Gastroesophageal sphincter (tissue), 3 donors: ENCODE measurements around the gene BST1.

Experiments used
- CTCF ChIP-seq, 4 experiments: fragments of 200-600 bp in 2 of 4; fragments of 450-650 bp in 2 of 4; sonication (generic) in 1 of 4; IDR thresholded peaks; one replicate each; pipeline ENCODE4 v1.5.1; 2017 to 2019; ENCODE audit warnings: antibody characterized with exemption in 4 of 4, mild to moderate bottlenecking in 2 of 4, moderate library complexity in 2 of 4
- EP300 ChIP-seq: sonication (generic); formaldehyde crosslinking; IDR thresholded peaks from one replicate; pipeline ENCODE4 v1.6.1; 2017; ENCODE audit warnings: antibody characterized with exemption, mild to moderate bottlenecking

DNA sequence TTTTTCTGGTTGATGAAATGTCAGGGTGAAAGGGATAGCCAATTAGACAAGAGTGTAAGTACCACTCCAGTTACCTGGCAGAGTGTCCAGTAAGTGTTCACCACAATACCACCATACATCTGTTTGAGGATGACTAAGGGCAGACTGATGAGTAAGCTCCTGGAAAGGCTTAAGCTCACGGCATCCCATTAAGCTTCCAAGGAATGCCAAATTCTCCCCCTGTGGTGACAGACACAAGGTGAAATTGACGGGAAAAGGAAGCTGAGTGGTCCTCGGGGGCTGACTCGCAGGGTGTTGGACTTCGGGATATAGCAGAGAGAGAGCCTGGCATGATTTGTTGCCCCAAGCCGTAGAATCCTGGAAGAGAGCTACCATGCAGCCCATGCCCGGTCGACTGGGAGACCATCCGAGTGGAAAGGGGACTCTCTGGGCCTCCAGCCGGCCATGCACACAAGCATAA lies 7.6 kb upstream of the BST1 start:
- TF ChIP-seq EP300 (no peak), CTCF (IDR thresholded peaks at IDR 0.05) (no peak)
